HG03460 (cell line): ENCODE results near the gene LGALS3.
A peak's percentile ranks its signal among the peaks of the same experiment; 100 is the strongest.

Experiments used
- ATAC-seq: cut with Tn5 transposase; IDR thresholded peaks from one replicate; pipeline ENCODE4 v1.9.1; 2021; ENCODE audit not compliant: unreplicated experiment

LGALS3 gene

DNA sequence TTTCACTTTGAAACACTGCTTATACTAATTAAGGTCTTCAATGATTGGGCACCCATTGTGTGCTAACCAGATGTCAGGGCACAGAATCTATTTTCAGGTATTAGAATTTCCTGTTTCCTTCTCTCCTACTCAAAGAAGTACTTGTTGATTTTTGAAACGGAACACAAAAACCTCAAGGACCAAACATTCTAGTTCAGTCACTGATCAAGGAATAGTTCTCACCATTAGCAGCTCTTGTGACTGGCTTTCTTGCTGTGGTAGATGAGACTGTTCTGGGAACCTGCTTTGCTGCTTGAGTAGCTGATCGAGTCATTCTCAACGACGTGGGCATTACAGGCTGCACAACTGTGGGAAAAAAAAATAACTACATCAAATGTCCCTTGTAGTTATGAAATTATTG is 51.4 kb downstream of the LGALS3 start:
- ATAC-seq, result peak; percentile 93

DNA sequence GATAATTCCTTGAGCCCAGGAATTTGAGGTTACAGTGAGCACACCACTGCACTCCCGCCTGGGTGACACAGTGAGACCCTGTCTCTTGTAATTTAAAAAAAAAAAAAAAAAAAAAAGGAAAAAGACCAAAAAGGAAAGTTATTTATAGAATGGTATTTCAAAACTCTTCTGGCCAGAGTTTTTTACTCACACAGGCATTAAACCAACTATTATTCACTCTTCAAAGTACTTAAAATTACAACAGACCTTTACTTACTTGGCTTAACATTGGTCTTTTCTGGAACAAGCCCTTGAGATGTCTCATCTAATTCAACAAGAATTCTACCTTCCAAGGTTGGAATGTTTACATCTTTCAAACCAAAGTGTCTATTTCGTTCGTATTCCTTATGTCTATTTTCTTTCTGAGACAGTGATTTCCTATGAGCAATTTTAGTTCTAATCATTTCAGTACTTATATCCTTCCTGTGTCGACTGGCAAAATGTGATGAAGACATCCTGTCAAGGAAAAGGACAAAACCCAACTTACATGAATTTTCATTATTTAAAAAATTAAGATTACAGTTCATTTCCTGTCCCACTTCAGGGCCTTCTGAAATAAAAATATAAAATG is 59.7 kb downstream of the LGALS3 start:
- no peak for ATAC-seq

DNA sequence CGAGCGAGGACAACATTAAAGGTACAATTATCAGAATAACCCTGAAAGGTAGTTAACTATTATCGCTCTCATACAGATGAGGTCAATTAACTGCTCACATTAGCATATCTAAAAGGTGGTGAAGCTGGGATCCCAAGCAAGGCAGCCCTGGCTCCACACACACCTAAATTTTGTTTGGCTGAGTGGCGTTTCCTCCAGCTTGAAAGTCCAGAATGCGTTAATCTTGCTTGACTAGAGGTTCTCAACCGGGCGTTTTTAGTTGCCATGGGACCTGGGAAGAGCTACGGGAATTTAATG is 61.8 kb downstream of the LGALS3 start:
- no peak for ATAC-seq

DNA sequence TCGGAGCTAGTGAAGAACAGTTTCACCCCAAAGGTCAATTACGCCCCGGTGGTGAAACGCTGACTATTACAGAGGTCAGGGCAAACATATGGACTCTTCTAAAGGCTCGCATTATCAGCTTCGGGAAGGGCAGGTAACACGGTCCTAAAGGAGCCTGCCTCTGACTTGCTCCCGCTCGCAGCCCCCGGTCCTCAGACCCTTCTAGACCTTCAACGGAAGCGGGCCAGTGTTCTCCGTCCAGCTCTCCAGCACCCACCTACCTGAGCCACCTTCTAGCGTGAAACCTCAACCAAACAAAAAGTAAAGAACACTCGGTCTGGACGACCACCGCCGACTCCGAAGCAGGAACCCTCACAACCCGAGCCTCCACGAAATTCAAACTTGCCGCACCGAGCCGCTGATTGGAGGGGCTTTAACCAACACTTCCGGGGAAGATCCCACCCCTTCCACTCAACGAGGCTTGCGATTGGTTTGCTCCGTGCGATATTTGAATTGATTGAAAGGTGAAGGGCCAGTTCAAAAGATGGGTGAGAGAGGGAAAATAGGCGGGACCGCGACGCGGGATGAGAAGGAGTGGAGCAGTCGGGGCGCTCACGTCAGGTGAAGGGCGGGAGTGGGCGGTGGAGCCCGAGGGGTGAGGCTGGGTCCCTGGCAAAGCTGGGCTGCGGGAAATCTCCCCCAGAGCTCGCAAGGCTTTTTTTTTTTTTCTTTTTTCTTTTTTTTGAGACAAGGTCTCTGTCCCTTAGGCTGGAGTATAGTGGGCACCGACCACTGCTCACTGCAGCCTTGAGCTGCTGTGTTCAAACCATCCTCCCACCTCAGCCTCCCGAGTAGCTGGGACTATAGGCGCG is 62.4 kb downstream of the LGALS3 start, which contains the start of gene DLGAP5:
Gene DLGAP5 (minus strand): TSS at position 383 of the 851 bp plus-strand sequence. CDS start 2,406 bp downstream, outside the sequence.
- ATAC-seq, result peak; percentile 97

DNA sequence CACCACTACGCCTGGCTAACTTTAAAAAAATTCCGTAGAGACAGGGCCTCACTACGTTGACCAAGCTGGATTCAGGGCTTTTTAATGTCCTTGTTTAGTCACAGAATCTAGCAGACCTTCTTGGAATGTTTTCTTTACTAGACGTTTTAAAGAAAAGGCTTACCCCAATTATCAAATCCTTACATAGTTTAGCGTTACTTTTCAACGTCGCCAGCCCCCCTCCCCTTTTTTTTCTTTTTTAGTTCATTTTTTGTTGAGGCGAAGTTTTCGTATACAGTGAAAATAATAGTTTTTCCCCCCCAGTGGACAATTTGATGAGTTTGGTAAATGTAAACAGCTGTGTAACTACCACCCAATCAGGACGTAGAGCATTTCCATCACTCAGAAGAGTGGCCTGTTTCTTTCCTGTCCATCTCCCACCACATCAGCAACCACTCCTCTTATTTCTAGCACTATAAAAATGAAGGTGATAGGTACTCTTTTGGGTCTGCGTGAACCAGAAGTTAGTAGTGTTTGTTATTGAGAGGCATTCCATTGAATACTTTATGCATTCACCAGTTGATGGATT is 63.1 kb downstream of the LGALS3 start:
- no peak for ATAC-seq

DNA sequence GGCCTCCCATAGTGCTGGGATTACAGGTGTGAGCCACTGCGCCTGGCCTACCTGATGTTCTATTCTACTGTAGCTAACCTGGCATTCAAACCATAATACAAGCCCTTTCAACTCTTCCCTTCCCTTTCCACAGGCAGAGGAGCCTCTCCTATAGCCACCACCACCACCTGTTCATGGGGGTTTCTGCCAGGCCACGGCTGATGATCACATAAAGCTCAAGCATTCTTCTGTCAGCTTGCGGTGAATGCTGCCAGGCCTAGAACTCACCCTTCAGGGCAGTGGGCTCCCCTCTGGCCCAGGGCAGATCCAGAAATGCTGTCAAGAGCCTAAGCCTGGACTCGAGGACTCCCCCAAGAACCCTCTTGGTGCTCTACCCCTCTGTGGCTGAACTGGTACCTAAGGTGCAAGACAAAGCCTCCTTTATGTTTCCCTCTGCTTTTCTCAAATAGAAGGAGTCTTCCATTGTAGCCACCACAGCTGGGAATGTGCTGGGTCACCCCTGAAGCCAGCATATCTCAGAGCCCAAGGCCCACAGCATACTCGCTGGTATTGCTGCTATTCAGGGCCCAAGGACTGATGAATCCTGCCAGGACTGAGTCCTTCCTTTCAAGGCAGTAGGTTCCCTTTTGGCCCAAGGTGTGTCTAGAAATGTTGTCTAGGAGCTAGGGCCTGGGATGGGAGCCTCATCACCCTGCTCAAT is 65.8 kb downstream of the LGALS3 start:
- ATAC-seq, result no peak
